Forelimb muscle (tissue), 1 donor: ENCODE results near the gene FBXO21. TPM values are rescaled to one million over a fixed set of nuclear protein-coding genes. Genes with fewer than 3 reads are reported as not detected.
"Not testable (repeated sequence)": the region's sequence is repeated elsewhere in the genome, so short reads cannot be mapped to it uniquely, and the experiment has no call there.

Source experiments
- DNase-seq: peaks from one replicate; pipeline ENCODE4 v3.0.0-alpha.2; 2013; ENCODE audit warnings: low read depth
- polyA plus RNA-seq: library from polyadenylated mRNA; unstranded; fragments of 120-200 nt; gene quantifications from one replicate; pipeline ENCODE4 v1.2.1, GENCODE V29; 2013; ENCODE audit not compliant: insufficient read length

FBXO21 gene
- polyA plus RNA-seq, 1 donor, result 24.9 TPM

DNA sequence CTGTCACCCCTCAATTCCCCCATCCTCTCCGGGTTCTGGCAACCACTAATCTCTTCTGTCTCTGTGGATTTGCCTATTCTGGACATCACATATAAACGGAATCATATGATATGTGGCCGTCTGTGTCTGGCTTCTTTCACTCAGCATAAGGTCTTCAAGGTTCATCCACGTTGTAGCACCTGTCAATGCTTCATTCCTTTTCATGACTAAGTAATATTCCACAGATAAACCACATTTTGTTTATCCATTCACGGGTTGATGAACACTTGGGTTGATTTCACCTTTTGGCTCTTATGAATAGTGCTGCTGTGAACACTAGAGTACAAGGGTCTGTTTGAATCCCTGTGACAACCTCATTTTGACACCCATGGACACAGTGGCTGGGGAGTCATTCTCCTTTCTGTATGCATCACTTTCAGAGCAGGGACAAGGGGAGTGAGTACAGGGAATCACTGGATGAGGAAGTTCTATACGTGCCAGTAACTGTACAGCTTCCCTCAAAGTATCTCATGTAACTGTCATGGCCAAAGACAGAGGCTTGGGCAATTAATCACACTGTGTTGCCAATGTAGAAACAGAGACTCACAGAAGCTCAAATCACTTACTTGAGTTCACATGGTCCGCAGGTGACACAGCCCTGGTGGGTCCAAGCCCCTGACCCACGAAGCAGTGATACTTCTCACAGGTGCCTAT is 80.2 kb downstream of the FBXO21 start:
- no peak for DNase-seq

DNA sequence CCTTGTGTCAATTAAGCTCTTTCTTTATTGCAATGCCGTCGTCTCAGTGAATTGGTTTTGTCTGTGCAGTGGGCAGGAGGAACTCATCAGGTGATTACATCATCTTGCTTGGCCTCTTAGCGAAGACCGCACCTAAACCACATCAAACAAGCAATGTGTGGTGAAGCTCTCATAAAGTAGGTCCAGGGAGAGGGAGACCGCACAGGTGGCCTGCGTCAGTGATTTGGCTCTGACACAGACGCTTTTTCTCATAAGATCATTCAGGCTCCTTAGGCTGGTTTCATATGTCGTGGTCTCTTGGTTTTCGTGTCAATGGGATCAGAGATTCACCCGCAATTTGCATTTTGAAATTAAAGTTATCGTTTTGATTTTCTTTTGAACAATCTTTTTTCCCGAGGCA is 84.4 kb downstream of the FBXO21 start:
- DNase-seq, result no peak

DNA sequence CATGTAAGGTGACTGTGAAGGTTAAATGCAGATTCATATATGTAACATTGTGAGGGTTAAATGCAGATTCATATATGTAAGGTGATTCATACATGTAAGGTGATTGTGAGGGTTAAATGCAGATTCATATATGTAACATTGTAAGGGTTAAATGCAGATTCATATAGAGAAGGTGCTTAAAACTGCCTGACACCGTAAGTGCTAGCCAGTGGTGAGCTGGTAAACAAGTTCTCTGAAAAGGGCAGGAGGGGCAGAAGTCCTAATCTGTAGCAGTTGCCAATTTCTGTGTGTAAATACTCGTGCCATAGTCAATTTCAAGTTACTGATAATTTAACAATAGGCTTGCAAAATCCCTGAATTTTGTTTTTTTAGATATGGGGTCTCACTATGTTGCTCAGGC is 86.3 kb downstream of the FBXO21 start:
- not testable (repeated sequence) for DNase-seq

DNA sequence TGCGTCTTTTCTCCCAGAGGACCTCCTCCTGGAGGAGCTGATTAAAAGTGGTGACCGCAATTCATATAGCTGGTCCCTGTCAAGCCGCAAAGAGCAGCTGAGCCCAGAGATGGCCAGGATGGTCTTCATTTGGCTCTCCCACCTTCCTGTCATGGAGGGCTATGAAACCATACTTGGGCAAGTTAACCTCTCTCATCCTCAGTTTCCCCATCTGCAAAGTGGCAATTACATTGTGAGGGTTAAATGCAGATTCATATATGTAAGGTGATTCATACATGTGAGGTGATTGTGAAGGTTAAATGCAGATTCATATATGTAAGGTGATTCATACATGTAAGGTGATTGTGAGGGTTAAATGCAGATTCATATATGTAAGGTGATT is 87.5 kb downstream of the FBXO21 start:
- no peak for DNase-seq

DNA sequence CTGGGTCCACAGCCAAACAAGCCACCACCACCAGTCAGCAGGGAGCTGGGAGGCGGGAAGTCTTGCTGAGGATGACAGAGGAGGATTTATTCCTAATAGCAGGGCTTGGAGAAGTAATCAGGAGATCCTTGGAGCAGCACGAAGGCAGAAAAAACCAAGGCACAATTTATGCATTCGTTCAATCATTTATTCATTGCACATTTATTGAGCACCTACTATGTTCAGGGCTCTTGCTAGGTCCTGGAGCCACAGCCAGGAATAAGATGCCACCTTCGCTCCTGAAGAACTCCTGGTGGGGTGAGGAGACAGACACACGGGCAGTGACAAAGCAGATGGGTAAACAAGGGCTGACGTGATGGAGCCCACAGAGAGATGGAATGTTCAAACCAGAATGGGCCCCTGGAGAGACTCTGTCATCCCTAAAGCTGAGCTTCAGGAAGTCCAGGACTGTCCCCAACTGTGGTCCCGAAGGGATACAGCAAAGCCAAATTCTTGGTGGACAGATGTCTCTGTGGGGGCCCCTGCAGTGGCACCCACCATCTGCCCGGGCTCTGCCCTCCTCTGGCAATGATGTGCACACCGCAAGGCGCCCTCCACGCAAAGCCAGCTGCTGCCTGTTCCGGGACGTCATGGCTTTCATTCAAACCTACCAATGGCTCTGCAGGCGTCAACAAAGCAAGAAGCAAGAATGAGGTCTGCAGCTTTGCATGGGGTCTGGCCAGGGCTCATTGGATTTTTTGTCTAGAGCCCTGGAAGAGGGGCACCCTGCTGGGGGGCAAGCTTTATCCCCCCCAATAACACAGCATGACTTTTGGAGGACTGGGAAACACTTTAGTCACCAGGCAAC is 88.1 kb downstream of the FBXO21 start:
- DNase-seq, result no peak

DNA sequence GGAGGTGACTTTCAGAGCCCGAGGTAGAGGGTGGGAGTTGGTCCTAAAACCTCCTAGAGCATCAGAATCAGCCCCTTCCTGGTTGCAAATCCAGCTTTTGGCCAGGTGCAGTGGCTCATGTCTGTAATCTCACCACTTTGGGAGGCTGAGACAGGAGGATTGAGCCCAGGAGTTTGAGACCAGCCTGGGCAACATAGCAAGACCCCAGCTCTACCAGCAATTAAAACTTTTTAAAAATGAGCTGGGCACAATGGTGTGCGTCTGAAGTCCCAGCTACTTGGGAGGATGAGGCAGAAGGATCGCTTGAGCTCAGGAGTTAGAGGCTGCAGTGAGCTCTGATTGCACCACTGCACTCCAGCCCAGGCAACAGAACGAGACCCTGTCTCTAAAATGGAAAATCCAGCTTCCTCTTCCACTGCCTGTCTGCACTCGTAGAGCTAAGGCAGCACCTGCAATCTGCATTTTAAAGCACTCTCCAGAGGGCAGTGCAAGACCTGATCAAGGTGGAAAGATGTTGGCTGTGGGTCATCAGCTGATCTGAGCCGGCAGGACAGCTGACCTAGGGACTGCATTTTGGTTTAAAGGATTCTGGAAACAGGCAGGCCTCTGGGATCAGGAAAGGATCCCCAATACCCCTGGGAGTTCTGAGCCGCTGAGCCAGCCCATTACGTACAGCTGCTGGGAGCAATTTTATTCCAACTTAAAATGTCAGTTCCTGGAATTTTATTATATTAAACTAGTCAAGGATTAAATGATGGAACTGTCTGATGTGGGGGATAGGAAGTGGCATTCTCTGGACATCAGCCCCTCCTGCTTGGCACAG is 89.2 kb downstream of the FBXO21 start:
- no peak for DNase-seq

DNA sequence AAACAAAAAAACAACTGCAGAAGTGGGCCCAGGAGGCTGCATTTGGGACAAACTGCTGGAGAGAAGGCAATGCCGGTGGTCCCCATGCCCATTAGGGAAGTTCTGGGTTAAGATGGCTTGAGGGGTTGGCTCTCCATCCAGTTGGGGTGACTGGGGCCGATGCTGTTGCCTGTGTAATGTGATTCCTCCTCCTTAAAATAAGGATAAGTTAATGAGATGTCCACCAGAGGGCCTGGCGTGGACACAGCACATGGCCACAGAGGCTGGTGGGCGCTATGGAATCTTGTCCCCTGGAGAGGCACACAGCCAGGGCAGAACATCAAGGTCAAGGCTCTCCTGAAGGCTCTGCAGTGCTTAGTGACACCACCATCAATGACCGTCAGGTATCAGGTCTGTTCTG is 90.0 kb downstream of the FBXO21 start:
- DNase-seq, result no peak

DNA sequence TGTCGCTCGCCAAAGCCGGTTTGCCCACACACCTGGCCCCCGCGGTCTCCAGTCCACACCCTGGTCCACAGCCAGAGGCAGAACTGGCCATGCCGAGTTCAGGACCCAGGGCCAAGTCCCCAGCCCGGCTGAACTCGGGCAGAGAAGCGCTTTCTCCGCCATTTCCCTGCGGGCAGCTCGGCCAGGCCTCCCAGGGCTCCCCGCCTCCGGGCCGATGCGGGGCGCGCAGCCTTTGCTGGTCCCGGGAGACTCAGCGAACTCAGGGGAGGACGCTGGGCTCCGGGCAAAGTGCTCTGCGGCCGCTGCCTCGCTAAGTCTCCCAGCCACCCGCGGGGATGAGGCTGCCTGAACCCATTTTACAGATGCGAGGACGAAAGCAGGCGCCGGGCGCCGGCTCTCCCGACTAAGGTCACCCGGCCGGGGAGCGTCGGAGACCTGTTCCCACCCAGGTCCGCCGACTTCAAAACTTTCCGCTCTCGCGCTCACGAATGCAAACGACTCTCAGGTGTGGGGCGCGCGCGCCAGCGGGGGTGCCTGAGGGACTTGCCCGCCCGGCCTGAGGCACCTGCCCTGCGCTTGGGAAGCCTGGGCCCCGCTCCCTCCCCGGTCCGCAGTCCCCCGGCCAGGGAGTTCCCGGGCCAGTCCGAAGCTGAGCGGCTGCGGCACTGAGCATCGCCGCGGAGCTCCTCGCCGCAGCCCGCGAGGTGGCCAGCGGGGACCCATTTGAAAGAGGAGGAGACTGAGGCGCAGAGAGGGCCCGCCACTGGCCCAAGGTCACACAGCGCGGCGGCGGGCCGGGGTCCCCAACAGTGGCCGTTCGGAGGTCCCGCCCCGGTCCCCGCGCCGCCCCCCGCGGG is 91.7 kb downstream of the FBXO21 start:
- no peak for DNase-seq

DNA sequence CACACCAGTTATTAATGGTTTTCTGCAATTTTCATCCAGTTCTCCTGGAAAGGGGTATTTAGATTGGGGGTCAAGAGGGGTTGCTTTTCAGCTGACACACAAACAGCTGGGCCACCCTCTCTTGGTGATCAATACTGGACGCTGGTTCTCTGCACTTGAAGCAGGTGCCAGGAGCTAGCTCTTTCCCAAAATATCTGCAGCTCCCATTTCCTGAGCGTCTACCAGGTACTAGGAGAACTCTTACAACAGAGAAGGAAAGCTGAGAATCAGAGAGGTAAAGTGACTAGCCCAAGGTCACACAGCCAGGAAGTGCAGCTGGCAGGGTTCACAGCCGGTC is 92.3 kb downstream of the FBXO21 start:
- DNase-seq, result no peak

DNA sequence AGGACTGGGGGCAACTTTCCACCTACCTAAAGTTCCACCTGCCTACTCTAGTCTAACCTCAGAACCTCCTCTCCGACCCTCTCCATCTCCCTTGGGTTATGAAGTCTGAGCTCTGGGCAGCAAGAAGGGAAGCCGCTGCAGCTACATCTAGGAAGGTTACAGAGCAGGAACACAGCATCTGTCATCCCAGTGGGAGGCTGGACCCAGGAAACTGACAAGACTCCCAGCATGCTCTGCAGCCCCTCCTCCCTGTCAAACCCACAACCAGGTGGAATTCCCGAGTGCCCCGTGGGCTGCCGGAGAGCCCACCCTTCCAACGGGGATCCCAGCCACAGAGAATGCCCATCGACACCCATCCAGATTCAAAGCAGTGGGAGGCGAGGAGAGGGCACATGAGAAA is 93.1 kb downstream of the FBXO21 start:
- no peak for DNase-seq

DNA sequence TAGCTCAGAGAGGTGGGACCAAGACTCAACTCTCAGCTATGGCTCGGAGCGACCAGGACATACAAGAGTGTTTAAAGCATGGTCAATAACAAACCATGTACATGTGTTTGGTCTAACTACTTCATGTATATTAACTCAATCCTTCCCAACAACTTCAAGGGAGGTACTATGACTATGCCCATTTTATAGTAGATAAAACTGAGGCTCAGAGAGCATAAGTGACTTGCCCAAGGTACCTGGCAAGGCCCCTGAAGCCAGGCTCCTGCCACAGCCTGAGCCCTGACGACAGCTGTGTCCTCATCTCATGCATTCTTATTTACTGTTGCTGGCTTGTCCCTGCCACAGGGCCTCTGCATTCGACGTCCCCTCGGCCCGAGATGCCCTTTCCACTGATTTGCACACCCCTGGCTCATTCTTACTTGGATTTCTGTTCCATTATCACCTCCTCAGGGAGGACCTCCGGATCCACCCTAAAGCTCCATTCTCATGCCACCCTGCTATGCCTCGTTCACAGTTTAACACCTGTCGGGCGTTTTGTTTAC is 93.7 kb downstream of the FBXO21 start:
- DNase-seq, result no peak

DNA sequence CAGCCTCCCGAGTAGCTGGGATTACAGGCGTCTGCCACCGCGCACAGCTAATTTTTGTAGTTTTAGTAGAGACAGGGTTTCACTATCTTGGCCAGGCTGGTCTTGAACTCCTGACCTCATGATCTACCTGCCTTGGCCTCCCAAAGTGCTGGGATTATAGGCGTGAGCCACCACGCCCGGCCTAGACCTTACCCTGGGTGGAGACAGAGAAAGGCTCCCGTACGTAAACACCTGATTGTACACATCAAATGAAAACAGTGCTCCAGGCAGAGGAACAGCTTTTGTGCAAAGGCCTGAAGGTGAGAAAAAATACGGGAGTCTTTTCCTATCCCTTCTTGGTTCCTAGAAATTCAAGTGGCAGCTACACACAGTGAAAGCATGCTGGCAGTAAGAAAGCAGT is 95.1 kb downstream of the FBXO21 start:
- not testable (repeated sequence) for DNase-seq

DNA sequence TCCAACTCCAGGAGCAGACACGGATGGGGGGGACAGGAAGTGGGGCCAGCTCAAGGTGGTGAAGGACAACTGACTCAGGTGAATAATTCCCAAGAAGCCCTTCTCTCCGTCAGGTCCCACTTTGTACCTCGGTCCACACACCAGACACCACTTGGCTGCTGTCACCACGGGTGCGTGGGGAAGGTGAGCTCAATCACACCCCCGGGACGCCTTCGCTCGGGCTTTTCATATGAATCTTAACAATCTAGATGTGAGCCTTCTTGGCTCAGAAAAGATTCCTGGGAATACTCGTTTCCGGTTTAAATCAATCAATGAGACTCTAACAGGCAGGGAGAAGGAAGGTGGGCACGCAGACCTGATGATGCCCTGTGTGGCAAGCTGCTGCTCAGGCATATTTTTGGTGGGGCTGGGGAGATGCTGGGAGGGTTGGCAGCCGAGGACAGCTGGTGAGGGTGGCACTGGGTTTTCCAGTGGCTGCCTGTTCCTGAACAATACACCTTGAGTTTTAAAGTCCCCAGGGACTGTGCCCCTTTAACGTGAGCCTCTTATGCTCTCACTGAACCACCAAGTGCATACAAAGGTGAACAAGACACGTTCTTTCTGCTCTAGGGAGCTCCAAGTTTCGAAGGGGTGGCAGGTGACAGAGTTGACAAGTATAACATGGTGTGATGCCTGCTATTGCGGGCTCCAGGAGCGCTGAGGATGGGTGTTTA is 96.2 kb downstream of the FBXO21 start:
- no peak for DNase-seq

DNA sequence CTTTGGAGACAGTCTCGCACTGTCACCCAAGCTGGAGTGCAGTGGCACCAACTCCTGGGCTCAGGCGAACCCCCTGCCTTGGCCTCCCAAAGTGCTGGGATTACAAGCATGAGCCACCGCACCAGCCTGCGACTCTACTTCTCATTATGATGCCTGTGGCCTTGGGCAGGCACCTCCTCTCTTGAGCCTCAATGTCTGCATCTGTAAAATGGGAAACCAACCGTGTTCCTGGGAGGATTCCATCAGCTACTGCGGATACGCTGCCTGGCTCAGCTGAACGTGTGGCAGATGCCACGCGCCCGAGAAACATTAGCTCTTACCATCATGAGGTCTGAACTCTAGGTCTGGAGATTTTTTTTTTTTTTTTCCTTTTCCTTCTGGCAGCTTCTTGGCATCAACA is 96.8 kb downstream of the FBXO21 start:
- no peak for DNase-seq

DNA sequence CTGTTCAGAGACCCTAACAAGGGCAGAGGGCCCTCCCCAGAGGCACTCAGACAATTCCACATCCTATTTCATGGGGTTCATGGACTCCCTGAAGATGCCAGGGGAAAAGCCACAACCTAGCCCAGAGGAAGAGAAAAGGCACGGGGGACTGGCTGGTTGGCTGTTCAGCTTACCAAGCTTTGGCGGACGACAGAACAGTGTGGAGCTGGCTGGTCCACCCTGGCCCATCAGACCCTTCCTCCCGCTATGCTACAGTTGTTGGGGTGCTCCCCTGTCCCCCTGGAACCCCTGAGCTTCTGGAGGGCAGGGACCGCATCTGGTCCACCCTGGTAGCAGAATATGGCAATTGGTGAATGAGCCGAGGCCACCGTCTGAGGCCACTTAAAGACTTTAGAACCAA is 97.4 kb downstream of the FBXO21 start:
- no peak for DNase-seq

DNA sequence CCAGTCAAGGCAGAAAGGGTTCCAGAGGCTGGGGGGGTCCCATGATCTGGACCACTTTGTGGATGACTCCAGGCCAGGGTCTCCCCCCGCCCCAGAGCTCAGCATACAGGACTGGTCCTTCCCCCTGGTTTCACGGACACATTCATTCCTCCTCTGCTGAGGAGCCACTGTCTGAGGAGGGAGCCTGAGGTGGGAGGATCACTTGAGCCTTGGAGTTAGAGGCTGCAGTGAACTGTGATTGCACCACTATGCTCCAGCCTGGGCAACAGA is 97.8 kb downstream of the FBXO21 start:
- no peak for DNase-seq

Other genes starting within 250 kb of the FBXO21 start
- gene TESC, start 91.1 kb downstream of the FBXO21 start, polyA plus RNA-seq, result 5.2 TPM
- gene NOS1, start 171.2 kb upstream of the FBXO21 start, polyA plus RNA-seq, result 0.76 TPM